HepG2 (cell line): ENCODE results near the gene OST4. TPM values are rescaled to one million over a fixed set of nuclear protein-coding genes. Genes with fewer than 3 reads are reported as not detected.

Source experiments
- AGO2 ChIP-seq: fragments of 200-400 bp; formaldehyde crosslinking; optimal IDR thresholded peaks from 2 replicates; pipeline ENCODE3; 2017; ENCODE audit warnings: mild to moderate bottlenecking, low read depth, low read length, moderate library complexity
- BCL6 ChIP-seq: IDR thresholded peaks from 2 replicates; pipeline ENCODE4 v1.6.1; 2016; ENCODE audit warnings: missing genetic modification reagents, missing compliant biosample characterization
- ELK4 ChIP-seq: sonication (generic); formaldehyde crosslinking; IDR thresholded peaks from 2 replicates; pipeline ENCODE4 v1.9.0; 2021; ENCODE audit warnings: missing genetic modification reagents, borderline replicate concordance
- MIXL1 ChIP-seq: IDR thresholded peaks from 2 replicates; pipeline ENCODE4 v1.6.1; 2016
- MTA1 ChIP-seq: sonication (generic); formaldehyde crosslinking; IDR thresholded peaks from 2 replicates; pipeline ENCODE4 v1.4.0; 2020; ENCODE audit warnings: missing genetic modification reagents, mild to moderate bottlenecking, borderline replicate concordance
- NFKBIZ ChIP-seq: IDR thresholded peaks from 2 replicates; pipeline ENCODE4 v1.6.1; 2018; ENCODE audit warnings: missing genetic modification reagents, missing compliant biosample characterization
- NKX3-1 ChIP-seq: sonication (generic); formaldehyde crosslinking; IDR thresholded peaks from 2 replicates; pipeline ENCODE4 v1.5.0; 2020; ENCODE audit warnings: missing genetic modification reagents
- PLRG1 ChIP-seq: fragments of 450-650 bp; conservative IDR thresholded peaks from 2 replicates; pipeline ENCODE4 v1.6.1; 2016
- SNAPC2 ChIP-seq: sonication (generic); formaldehyde crosslinking; IDR thresholded peaks from 2 replicates; pipeline ENCODE4 v1.8.1; 2022; ENCODE audit warnings: mild to moderate bottlenecking, missing genetic modification reagents
- TBP ChIP-seq: sonication (generic); formaldehyde crosslinking; IDR thresholded peaks from 2 replicates; pipeline ENCODE4 v1.5.0; 2020; ENCODE audit warnings: missing genetic modification reagents
- TEAD3 ChIP-seq: optimal IDR thresholded peaks from 2 replicates; pipeline ENCODE3; 2016; ENCODE audit warnings: borderline replicate concordance
- YEATS4 ChIP-seq: sonication (generic); formaldehyde crosslinking; IDR thresholded peaks from 2 replicates; pipeline ENCODE4 v1.4.0; 2020; ENCODE audit warnings: missing genetic modification reagents, borderline replicate concordance
- ZBTB14 ChIP-seq: sonication (generic); formaldehyde crosslinking; IDR thresholded peaks from 2 replicates; pipeline ENCODE4 v1.4.0; 2020; ENCODE audit warnings: missing genetic modification reagents
- ZFAT ChIP-seq: sonication (generic); formaldehyde crosslinking; conservative IDR thresholded peaks from 2 replicates; pipeline ENCODE4 v1.8.1; 2023; ENCODE audit warnings: missing genetic modification reagents, inconsistent platforms
- ZNF160 ChIP-seq: sonication (generic); formaldehyde crosslinking; IDR thresholded peaks from 2 replicates; pipeline ENCODE4 v1.8.0; 2022; ENCODE audit warnings: mild to moderate bottlenecking, inconsistent platforms, missing genetic modification reagents
- ZNF749 ChIP-seq: sonication (generic); formaldehyde crosslinking; IDR thresholded peaks from 2 replicates; pipeline ENCODE4 v1.8.0; 2022; ENCODE audit warnings: mild to moderate bottlenecking, missing genetic modification reagents, moderate library complexity, borderline replicate concordance
- ZNF776 ChIP-seq: sonication (generic); formaldehyde crosslinking; IDR thresholded peaks from 2 replicates; pipeline ENCODE4 v1.4.0; 2020; ENCODE audit warnings: mild to moderate bottlenecking, missing genetic modification reagents
- ZSCAN21 ChIP-seq: sonication (generic); formaldehyde crosslinking; IDR thresholded peaks from 2 replicates; pipeline ENCODE4 v1.8.0; 2022; ENCODE audit warnings: mild to moderate bottlenecking, missing genetic modification reagents, moderate library complexity, borderline replicate concordance
- ZSCAN9 ChIP-seq: IDR thresholded peaks from 2 replicates; pipeline ENCODE4 v1.6.1; 2016; ENCODE audit warnings: borderline replicate concordance
- polyA plus RNA-seq, 8 experiments: library from polyadenylated mRNA; depleted of rRNA in 3 of 8; stranded (reverse) in 7 of 8; unstranded in 1 of 8; fragments of >200 nt; fragmentation: Illumina TruSeq in 4 of 8; extraction: Trizol in 4 of 8; gene quantifications; 2 replicates each; pipeline versions ENCODE4 v1.2.1 to v1.2.3, GENCODE V29; 2011 to 2016; ENCODE audit warnings: low read depth in 4 of 8, missing spikeins in 1 of 8, mixed read lengths in 1 of 8; ENCODE audit not compliant: insufficient read depth in 1 of 8
- total RNA-seq, 5 experiments: library from RNA; depleted of rRNA; stranded (reverse); fragments of >200 nt; fragmentation: Illumina TruSeq; extraction: Trizol; gene quantifications; 2 replicates each; pipeline ENCODE4 v1.2.3, GENCODE V29; 2016; ENCODE audit warnings: low read depth in 1 of 5
- TF ChIP-seq, protein P1 (sequence below), 2 experiments: sonication (generic) in 1 of 2; formaldehyde crosslinking in 1 of 2; IDR thresholded peaks; 2 replicates each; pipeline versions ENCODE4 v1.5.1 to v1.6.1; 2011 to 2020; ENCODE audit warnings: borderline replicate concordance in 1 of 2, low read depth in 1 of 2, low read length in 1 of 2, mild to moderate bottlenecking in 1 of 2, missing genetic modification reagents in 1 of 2, moderate library complexity in 1 of 2
- TF ChIP-seq, protein P2 (sequence below): sonication (generic); formaldehyde crosslinking; IDR thresholded peaks from 2 replicates; pipeline ENCODE4 v1.5.1; 2020; ENCODE audit warnings: mild to moderate bottlenecking, missing genetic modification reagents, moderate library complexity

Gene OST4
- total and polyA plus RNA-seq, 2 of the 13 experiments (the other 11 are each of a cell fraction or from before 2014, with no cell fraction given) = 498 to 584 TPM

- TF ChIP-seq ELK4 (CRISPR knock-in tag) = no peak
- 0 out of 2 replicates have a peak, but pooled peaks have one; percentile 18 for TF ChIP-seq ZNF160 (CRISPR knock-in tag)
- TF ChIP-seq ZNF776 = peak; percentile 80
- TF ChIP-seq ZFAT = 0 out of 2 replicates have a peak, but pooled peaks have one; percentile 5
- no peak for TF ChIP-seq SNAPC2 (CRISPR knock-in tag)
- TF ChIP-seq YEATS4 (CRISPR knock-in tag) = peak; percentile 99
- TF ChIP-seq AGO2 = peak; percentile 86
- 0 out of 2 replicates have a peak, but pooled peaks have one; percentile 39 for TF ChIP-seq ZNF749 (CRISPR knock-in tag)
- TF ChIP-seq TBP (CRISPR knock-in tag) = 0 out of 2 replicates have a peak, but pooled peaks have one; percentile 43
- peak; percentile 37; the same call in 1 of the 2 replicates for TF ChIP-seq MTA1 (CRISPR knock-in tag)
- TF ChIP-seq BCL6 (CRISPR knock-in tag) = 0 out of 2 replicates have a peak, but pooled peaks have one; percentile 34
- TF ChIP-seq MIXL1 (CRISPR knock-in tag) = peak; percentile 46; the same call in 1 of the 2 replicates
- peak; percentile 22 for TF ChIP-seq TEAD3
- no peak; the same call in none of the 2 replicates for TF ChIP-seq ZBTB14 (CRISPR knock-in tag)
- peak; percentile 54 for TF ChIP-seq ZSCAN9 (CRISPR knock-in tag)
- TF ChIP-seq PLRG1 = no peak
- peak; percentile 81 for TF ChIP-seq ZSCAN21 (CRISPR knock-in tag)
- TF ChIP-seq, protein P1, sequence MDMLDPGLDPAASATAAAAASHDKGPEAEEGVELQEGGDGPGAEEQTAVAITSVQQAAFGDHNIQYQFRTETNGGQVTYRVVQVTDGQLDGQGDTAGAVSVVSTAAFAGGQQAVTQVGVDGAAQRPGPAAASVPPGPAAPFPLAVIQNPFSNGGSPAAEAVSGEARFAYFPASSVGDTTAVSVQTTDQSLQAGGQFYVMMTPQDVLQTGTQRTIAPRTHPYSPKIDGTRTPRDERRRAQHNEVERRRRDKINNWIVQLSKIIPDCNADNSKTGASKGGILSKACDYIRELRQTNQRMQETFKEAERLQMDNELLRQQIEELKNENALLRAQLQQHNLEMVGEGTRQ (IDR thresholded peaks at IDR 0.05; ENCODE audit: low read depth, low read length) = no peak
- TF ChIP-seq, protein P1 (CRISPR knock-in tag; IDR thresholded peaks at IDR 0.05; ENCODE audit: borderline replicate concordance) = no peak
- 0 out of 2 replicates have a peak, but pooled peaks have one; percentile 62 for TF ChIP-seq NFKBIZ (CRISPR knock-in tag)
- TF ChIP-seq NKX3-1 (CRISPR knock-in tag) = 0 out of 2 replicates have a peak, but pooled peaks have one; percentile 19
- TF ChIP-seq, protein P2, sequence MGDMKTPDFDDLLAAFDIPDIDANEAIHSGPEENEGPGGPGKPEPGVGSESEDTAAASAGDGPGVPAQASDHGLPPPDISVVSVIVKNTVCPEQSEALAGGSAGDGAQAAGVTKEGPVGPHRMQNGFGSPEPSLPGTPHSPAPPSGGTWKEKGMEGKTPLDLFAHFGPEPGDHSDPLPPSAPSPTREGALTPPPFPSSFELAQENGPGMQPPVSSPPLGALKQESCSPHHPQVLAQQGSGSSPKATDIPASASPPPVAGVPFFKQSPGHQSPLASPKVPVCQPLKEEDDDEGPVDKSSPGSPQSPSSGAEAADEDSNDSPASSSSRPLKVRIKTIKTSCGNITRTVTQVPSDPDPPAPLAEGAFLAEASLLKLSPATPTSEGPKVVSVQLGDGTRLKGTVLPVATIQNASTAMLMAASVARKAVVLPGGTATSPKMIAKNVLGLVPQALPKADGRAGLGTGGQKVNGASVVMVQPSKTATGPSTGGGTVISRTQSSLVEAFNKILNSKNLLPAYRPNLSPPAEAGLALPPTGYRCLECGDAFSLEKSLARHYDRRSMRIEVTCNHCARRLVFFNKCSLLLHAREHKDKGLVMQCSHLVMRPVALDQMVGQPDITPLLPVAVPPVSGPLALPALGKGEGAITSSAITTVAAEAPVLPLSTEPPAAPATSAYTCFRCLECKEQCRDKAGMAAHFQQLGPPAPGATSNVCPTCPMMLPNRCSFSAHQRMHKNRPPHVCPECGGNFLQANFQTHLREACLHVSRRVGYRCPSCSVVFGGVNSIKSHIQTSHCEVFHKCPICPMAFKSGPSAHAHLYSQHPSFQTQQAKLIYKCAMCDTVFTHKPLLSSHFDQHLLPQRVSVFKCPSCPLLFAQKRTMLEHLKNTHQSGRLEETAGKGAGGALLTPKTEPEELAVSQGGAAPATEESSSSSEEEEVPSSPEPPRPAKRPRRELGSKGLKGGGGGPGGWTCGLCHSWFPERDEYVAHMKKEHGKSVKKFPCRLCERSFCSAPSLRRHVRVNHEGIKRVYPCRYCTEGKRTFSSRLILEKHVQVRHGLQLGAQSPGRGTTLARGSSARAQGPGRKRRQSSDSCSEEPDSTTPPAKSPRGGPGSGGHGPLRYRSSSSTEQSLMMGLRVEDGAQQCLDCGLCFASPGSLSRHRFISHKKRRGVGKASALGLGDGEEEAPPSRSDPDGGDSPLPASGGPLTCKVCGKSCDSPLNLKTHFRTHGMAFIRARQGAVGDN = peak; percentile 86
These were observed at the start of gene OST4 (continued) for GRCh38 chr2:27071277-27071989.
